ENCODE results near the gene VIPR2.

- TF ChIP-seq PPARA (CRISPR knock-in tag; IDR thresholded peaks at IDR 0.05; ENCODE audit: borderline replicate concordance) (no peak), ZFP30 (CRISPR knock-in tag; IDR thresholded peaks at IDR 0.05) (no peak)
These were observed 68.3 kb downstream of the VIPR2 start for GRCh38 chr7:159076333-159076732.
